OCI-LY1 (cell line): ENCODE data around the gene PRSS22.

Experiments
- H2AFZ ChIP-seq: fragments of 200-600 bp; sonication (generic), shearing (Covaris generic); 2 replicates; pipeline ENCODE4 v1.6.0; 2014; ENCODE audit warnings: antibody characterized with exemption, mild to moderate bottlenecking, low read length
- H3F3A ChIP-seq: fragments of 200-600 bp; sonication (generic), shearing (Covaris generic); 2 replicates; pipeline ENCODE4 v1.6.0; 2014; ENCODE audit warnings: mild to moderate bottlenecking, antibody characterized with exemption, low read length, moderate library complexity; ENCODE audit not compliant: insufficient read depth
- H3K27ac ChIP-seq: fragments of 200-600 bp; sonication (generic); 2 replicates; pipeline ENCODE4 v1.5.1; 2014; ENCODE audit warnings: low read length, mixed run types, mild to moderate bottlenecking, low read depth; ENCODE audit not compliant: poor library complexity, severe bottlenecking
- H3K27me3 ChIP-seq: fragments of 200-600 bp; sonication (generic); 2 replicates; pipeline ENCODE4 v1.6.0; 2014; ENCODE audit warnings: antibody characterized with exemption, mild to moderate bottlenecking, low read length, moderate library complexity; ENCODE audit not compliant: insufficient read depth
- H3K36me3 ChIP-seq: fragments of 200-600 bp; sonication (generic); 2 replicates; pipeline ENCODE4 v1.6.1; 2014; ENCODE audit warnings: mild to moderate bottlenecking, antibody characterized with exemption, low read length, moderate library complexity, mixed read lengths; ENCODE audit not compliant: insufficient read depth
- H3K4me1 ChIP-seq: fragments of 200-600 bp; sonication (generic); 2 replicates; pipeline ENCODE4 v1.5.1; 2014; ENCODE audit warnings: mild to moderate bottlenecking, low read length, moderate library complexity; ENCODE audit not compliant: insufficient read depth, severe bottlenecking
- H3K4me2 ChIP-seq: fragments of 200-600 bp; sonication (generic), shearing (Covaris generic); 2 replicates; pipeline ENCODE4 v1.6.1; 2014; ENCODE audit warnings: low read length
- H3K4me3 ChIP-seq: fragments of 200-600 bp; sonication (generic); 2 replicates; pipeline ENCODE4 v1.5.1; 2014; ENCODE audit warnings: low read length, low read depth, mild to moderate bottlenecking, mixed read lengths; ENCODE audit not compliant: poor library complexity, severe bottlenecking
- H3K79me2 ChIP-seq: fragments of 200-600 bp; shearing (Covaris generic); 2 replicates; pipeline ENCODE4 v1.6.1; 2016; ENCODE audit warnings: mixed run types, low read length, mixed read lengths; ENCODE audit not compliant: insufficient read depth
- H3K9ac ChIP-seq: fragments of 200-600 bp; sonication (generic), shearing (Covaris generic); 2 replicates; pipeline ENCODE4 v1.6.1; 2014; ENCODE audit warnings: mild to moderate bottlenecking, low read length, mixed read lengths
- H3K9me2 ChIP-seq: fragments of 200-600 bp; sonication (generic), shearing (Covaris generic); 2 replicates; pipeline ENCODE4 v1.6.1; 2014; ENCODE audit warnings: low read depth, mild to moderate bottlenecking, low read length, mixed read lengths
- H3K9me3 ChIP-seq: fragments of 200-600 bp; shearing (Covaris generic); 2 replicates; pipeline ENCODE4 v1.6.1; 2014; ENCODE audit warnings: low read length, mixed read lengths
- H4K20me1 ChIP-seq: fragments of 200-600 bp; sonication (generic), shearing (Covaris generic); 2 replicates; pipeline ENCODE4 v1.6.0; 2016; ENCODE audit warnings: mild to moderate bottlenecking, low read length; ENCODE audit not compliant: insufficient read depth
- EZH2 ChIP-seq: fragments of 200-600 bp; sonication (generic), shearing (Covaris generic); IDR thresholded peaks from 2 replicates; pipeline ENCODE4 v1.8.0; 2017; ENCODE audit warnings: borderline replicate concordance, mixed run types, mild to moderate bottlenecking, antibody characterized with exemption, low read length, moderate library complexity, mixed read lengths
- TF ChIP-seq, protein P1 (sequence below): fragments of 200-600 bp; sonication (generic), shearing (Covaris generic); IDR thresholded peaks from 2 replicates; pipeline ENCODE4 v1.5.1; 2017; ENCODE audit warnings: mild to moderate bottlenecking, antibody characterized with exemption, low read length, moderate library complexity, mixed read lengths

The PRSS22 gene

DNA sequence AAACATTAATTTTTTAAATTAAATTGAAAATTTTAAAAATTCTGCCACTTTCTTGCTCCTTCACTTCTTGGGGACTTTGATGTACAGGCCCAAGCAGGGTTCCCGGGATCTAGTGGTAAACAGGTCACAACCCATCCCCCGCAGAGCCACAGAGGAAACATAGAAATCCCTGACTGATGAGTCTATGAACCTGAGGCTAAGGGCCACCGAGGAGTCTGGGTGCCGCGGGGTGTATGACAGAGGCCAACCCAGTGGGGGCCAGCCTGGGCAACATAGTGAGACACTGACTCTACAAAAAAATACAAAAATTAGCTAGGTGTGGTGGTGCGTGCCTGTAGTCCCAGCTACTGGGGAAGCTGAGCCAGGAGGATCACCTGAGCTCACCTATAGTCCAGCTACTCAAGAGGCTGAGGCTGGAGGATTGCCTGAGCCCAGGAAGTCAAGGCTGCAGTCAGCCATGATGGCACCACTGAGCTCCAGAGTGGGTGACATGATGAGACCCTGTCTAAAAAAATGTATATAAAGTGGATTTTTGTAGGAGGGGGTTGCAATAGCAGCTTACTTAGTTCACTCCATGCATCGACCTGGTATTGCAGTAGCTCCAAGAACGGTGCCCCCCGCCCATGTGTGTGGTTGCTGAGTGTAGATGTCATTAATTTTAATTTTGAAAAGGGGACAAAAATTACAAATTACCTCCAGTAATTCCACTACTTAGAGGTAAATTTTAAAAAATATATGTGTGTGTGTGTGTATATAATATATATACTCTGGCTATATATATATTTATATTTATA is 44.6 kb upstream of the PRSS22 start:
- H3K9me3 ChIP-seq, result no peaks in the 10 kb centered on the region
- no peaks in the 10 kb centered on the region for H4K20me1 ChIP-seq
- H3K4me1 ChIP-seq, result peaks cover 10% of the 10 kb centered on the region
- no peaks in the 10 kb centered on the region for H3K36me3 ChIP-seq
- no peaks in the 10 kb centered on the region for H3K79me2 ChIP-seq
- no peaks in the 10 kb centered on the region for H3F3A ChIP-seq
- TF ChIP-seq EZH2, result no peak
- TF ChIP-seq, protein P1, sequence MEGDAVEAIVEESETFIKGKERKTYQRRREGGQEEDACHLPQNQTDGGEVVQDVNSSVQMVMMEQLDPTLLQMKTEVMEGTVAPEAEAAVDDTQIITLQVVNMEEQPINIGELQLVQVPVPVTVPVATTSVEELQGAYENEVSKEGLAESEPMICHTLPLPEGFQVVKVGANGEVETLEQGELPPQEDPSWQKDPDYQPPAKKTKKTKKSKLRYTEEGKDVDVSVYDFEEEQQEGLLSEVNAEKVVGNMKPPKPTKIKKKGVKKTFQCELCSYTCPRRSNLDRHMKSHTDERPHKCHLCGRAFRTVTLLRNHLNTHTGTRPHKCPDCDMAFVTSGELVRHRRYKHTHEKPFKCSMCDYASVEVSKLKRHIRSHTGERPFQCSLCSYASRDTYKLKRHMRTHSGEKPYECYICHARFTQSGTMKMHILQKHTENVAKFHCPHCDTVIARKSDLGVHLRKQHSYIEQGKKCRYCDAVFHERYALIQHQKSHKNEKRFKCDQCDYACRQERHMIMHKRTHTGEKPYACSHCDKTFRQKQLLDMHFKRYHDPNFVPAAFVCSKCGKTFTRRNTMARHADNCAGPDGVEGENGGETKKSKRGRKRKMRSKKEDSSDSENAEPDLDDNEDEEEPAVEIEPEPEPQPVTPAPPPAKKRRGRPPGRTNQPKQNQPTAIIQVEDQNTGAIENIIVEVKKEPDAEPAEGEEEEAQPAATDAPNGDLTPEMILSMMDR, result no peak
- no peaks in the 10 kb centered on the region for H3K9me2 ChIP-seq
- H3K27ac ChIP-seq, result no peak overlapping the region
- H3K9ac ChIP-seq, result no peak overlapping the region
- H3K4me3 ChIP-seq, result no peak overlapping the region
- H3K4me2 ChIP-seq, result no peak overlapping the region
- no peak overlapping the region for H2AFZ ChIP-seq
- no peaks in the 10 kb centered on the region for H3K27me3 ChIP-seq

DNA sequence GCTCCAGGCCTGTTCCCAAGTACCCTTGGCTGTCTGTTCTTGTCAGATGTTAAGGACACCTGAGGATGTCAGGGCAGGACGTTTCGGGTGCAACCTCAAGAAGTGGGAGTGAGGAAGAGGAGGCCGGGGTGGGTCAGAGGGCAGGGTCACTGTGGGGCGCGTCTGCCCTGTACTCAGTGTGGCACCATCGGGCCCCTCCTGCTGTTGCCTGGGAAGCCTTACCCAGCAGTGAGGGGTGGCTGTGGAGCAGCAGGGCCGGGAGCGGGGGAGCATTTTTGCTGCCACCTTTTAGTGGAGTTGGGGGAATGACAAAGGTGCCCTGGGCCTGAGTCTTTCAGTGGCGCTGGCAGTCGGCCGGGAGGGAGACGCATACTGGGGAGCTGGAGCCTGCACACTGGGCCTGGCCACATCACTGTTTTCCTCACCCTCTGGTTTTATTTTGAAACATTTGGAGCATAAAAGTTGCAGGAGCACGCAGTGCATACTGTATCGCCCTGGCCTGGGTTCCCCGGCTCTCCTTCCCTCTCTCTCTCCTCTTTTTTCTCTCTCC is 42.6 kb upstream of the PRSS22 start:
- Histone ChIP-seq H3K9me3 (no peaks in the 10 kb centered on the region), H3K4me1 (peaks cover 5% of the 10 kb centered on the region), H3K9me2 (no peaks in the 10 kb centered on the region), H3F3A (no peaks in the 10 kb centered on the region), H2AFZ (no peak overlapping the region), H3K36me3 (no peaks in the 10 kb centered on the region), H3K27ac (no peak overlapping the region), H3K4me3 (no peak overlapping the region), H3K27me3 (no peaks in the 10 kb centered on the region), H4K20me1 (no peaks in the 10 kb centered on the region), H3K4me2 (no peak overlapping the region), H3K9ac (no peak overlapping the region), H3K79me2 (no peaks in the 10 kb centered on the region)
- TF ChIP-seq, protein P1, result no peak
- no peak for TF ChIP-seq EZH2

DNA sequence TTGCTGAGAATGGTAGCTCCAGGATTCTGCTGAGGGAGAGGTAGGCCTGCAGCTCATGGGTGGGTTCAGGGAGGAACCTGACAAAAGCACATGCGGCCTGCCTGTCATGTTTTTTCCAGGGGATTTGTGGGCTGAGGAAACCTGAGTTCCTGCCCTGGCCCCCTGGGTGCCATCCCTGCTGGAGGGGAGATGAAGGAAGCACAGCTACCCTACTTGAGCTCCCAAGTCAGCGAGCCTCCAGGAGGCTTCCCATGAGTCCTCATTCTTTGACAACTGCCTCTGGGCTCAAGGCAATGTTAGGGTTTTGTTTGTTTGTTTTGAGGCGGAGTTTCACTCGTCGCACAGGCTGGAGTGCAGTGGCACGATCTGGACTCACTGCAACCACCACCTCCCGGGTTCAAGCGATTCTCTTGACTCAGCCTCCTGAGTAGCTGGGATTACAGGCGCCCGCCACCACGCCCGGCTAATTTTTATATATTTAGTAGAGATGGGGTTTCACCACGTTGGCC is 41.6 kb upstream of the PRSS22 start:
- Histone ChIP-seq H2AFZ (no peak overlapping the region), H4K20me1 (no peaks in the 10 kb centered on the region), H3K27ac (no peak overlapping the region), H3K9me3 (no peaks in the 10 kb centered on the region), H3K4me2 (no peak overlapping the region), H3K9me2 (no peaks in the 10 kb centered on the region), H3F3A (no peaks in the 10 kb centered on the region), H3K4me1 (peaks cover 5% of the 10 kb centered on the region), H3K79me2 (no peaks in the 10 kb centered on the region), H3K36me3 (no peaks in the 10 kb centered on the region), H3K4me3 (no peak overlapping the region), H3K27me3 (no peaks in the 10 kb centered on the region), H3K9ac (no peak overlapping the region)
- no peak for TF ChIP-seq EZH2
- TF ChIP-seq, protein P1, result no peak
